ENCODE measurements around the gene CELF4.

The CELF4 gene

GRCh38 chr18:37405772-37406171 is 159.8 kb downstream of the CELF4 start:
- no peak for DNase-seq

- DNase-seq: no peak
Measured at GRCh38 chr18:37405229-37405628, 160.4 kb downstream of the CELF4 start.

- DNase-seq: no peak
Measured at GRCh38 chr18:37403788-37404187, 161.8 kb downstream of the CELF4 start.

- no peak for DNase-seq
Measured at GRCh38 chr18:37403100-37403781, 162.4 kb downstream of the CELF4 start.

GRCh38 chr18:37402735-37403099 is 162.9 kb downstream of the CELF4 start:
- no peak for DNase-seq

- no peak for DNase-seq
Measured at GRCh38 chr18:37400802-37401201, 164.8 kb downstream of the CELF4 start.

GRCh38 chr18:37398248-37398920 is 167.2 kb downstream of the CELF4 start:
- DNase-seq: no peak

- no peak for DNase-seq
Measured at GRCh38 chr18:37397814-37398213, 167.8 kb downstream of the CELF4 start.

- no peak for DNase-seq
Measured at GRCh38 chr18:37396971-37397720, 168.5 kb downstream of the CELF4 start.

GRCh38 chr18:37395631-37396030 is 170.0 kb downstream of the CELF4 start:
- no peak for DNase-seq

GRCh38 chr18:37395138-37395537 is 170.5 kb downstream of the CELF4 start:
- DNase-seq: no peak

- DNase-seq: peak in 1 of 2 experiments; percentile 43
Measured at GRCh38 chr18:37394610-37394965, 171.0 kb downstream of the CELF4 start.

GRCh38 chr18:37393945-37394609 is 171.5 kb downstream of the CELF4 start:
- peak; percentile 78 to 84 for DNase-seq

- no peak for DNase-seq
Measured at GRCh38 chr18:37393221-37393827, 172.3 kb downstream of the CELF4 start.

- DNase-seq: no peak
Measured at GRCh38 chr18:37392648-37393047, 172.9 kb downstream of the CELF4 start.

- DNase-seq: no peak
Measured at GRCh38 chr18:37391698-37392548, 173.7 kb downstream of the CELF4 start.

- no peak for DNase-seq
Measured at GRCh38 chr18:37391156-37391555, 174.4 kb downstream of the CELF4 start.

- DNase-seq: no peak
Measured at GRCh38 chr18:37390687-37391086, 174.9 kb downstream of the CELF4 start.

- no peak for DNase-seq
Measured at GRCh38 chr18:37389684-37390368, 175.8 kb downstream of the CELF4 start.

- DNase-seq: no peak
Measured at GRCh38 chr18:37389041-37389440, 176.6 kb downstream of the CELF4 start.

- DNase-seq: no peak
Measured at GRCh38 chr18:37388413-37388812, 177.2 kb downstream of the CELF4 start.

All from NCI-H2081 (cell line).